H1 (cell line): ENCODE results near the gene RUNX1. TPM values are rescaled to one million over a fixed set of nuclear protein-coding genes. Genes with fewer than 3 reads are reported as not detected.

ENCODE experiments used
- CTCF ChIA-PET: fragments of 300-600 bp; sonication (Branson Sonifier 250); formaldehyde crosslinking; loops from one replicate; lab custom pipeline; 2021; ENCODE audit not compliant: partially characterized antibody; lab: Charles Lee
- POLR2A ChIA-PET: fragments of 300-600 bp; sonication (Branson Sonifier 250); formaldehyde crosslinking; loops from one replicate; lab custom pipeline; 2021; ENCODE audit warnings: inconsistent platforms; ENCODE audit not compliant: partially characterized antibody; lab: Charles Lee
- DNase-seq, 2 experiments: peaks; one replicate each; pipeline versions ENCODE4 v3.0.0 to v3.0.0-alpha.2; 2010 to 2022; ENCODE audit warnings: low spot score in 2 of 2, low read depth in 1 of 2, mixed read lengths in 1 of 2
- FAIRE-seq: peaks from 2 replicates; lab custom pipeline; 2011; peaks lifted over from hg19 to GRCh38; lab: Jason Lieb, UNC
- H2AFZ ChIP-seq: 2 replicates; pipeline ENCODE4 v1.8.1; 2012; ENCODE audit warnings: low read length, inconsistent platforms
- H2AK5ac ChIP-seq: 2 replicates; pipeline ENCODE4 v1.6.1; 2013; ENCODE audit warnings: low read depth, low read length
- H2BK120ac ChIP-seq: replicated peaks from 2 replicates; pipeline ENCODE3; 2013; ENCODE audit warnings: low read depth, low read length, inconsistent platforms
- H2BK12ac ChIP-seq: 2 replicates; pipeline ENCODE4 v1.6.1; 2013; ENCODE audit warnings: low read depth, low read length
- H2BK15ac ChIP-seq: 2 replicates; pipeline ENCODE4 v1.6.1; 2013; ENCODE audit warnings: low read length
- H2BK20ac ChIP-seq: 2 replicates; pipeline ENCODE4 v1.6.1; 2013; ENCODE audit warnings: low read length
- H2BK5ac ChIP-seq: 2 replicates; pipeline ENCODE4 v1.6.1; 2013; ENCODE audit warnings: low read depth, low read length
- H3K14ac ChIP-seq: 2 replicates; pipeline ENCODE4 v1.6.1; 2013; ENCODE audit warnings: inconsistent platforms; ENCODE audit not compliant: insufficient read length
- H3K18ac ChIP-seq: 2 replicates; pipeline ENCODE4 v1.6.1; 2013; ENCODE audit warnings: low read length; ENCODE audit errors: extremely low read depth
- H3K23ac ChIP-seq: 2 replicates; pipeline ENCODE4 v1.6.1; 2013; ENCODE audit warnings: inconsistent platforms; ENCODE audit not compliant: insufficient read length
- H3K23me2 ChIP-seq: 2 replicates; pipeline ENCODE4 v1.6.1; 2013; ENCODE audit warnings: low read depth, low read length
- H3K27ac ChIP-seq: 2 replicates; pipeline ENCODE4 v1.6.1; 2011; ENCODE audit warnings: low read depth, low read length, inconsistent platforms
- H3K27me3 ChIP-seq, 4 experiments: replicated peaks in 1 of 4; 1 replicate in 1 of 4; 2 replicates in 3 of 4; pipeline versions ENCODE4 v1.6.1 to v1.8.1; 2011 to 2013; ENCODE audit warnings: low read length in 3 of 4, mild to moderate bottlenecking in 3 of 4, inconsistent platforms in 2 of 4, mixed read lengths in 2 of 4, moderate library complexity in 1 of 4; ENCODE audit not compliant: control insufficient read depth in 3 of 4, insufficient read depth in 3 of 4; ENCODE audit errors: extremely low read depth in 1 of 4
- H3K36me3 ChIP-seq, 4 experiments: 2 replicates each; pipeline versions ENCODE4 v1.6.1 to v1.8.1; 2011 to 2013; ENCODE audit warnings: mild to moderate bottlenecking in 4 of 4, low read length in 3 of 4, moderate library complexity in 2 of 4, control low read depth in 1 of 4, inconsistent platforms in 1 of 4; ENCODE audit not compliant: insufficient read depth in 4 of 4, control insufficient read depth in 2 of 4
- H3K4ac ChIP-seq: replicated peaks from 2 replicates; pipeline ENCODE3; 2013; ENCODE audit warnings: low read length, low read depth, mixed read lengths, inconsistent platforms; ENCODE audit not compliant: insufficient read length
- H3K4me1 ChIP-seq, 4 experiments: replicated peaks in 1 of 4; 1 replicate in 1 of 4; 2 replicates in 3 of 4; pipeline versions ENCODE4 v1.6.1 to v1.8.1; 2011 to 2013; ENCODE audit warnings: low read length in 3 of 4, inconsistent platforms in 2 of 4, mixed read lengths in 1 of 4; ENCODE audit not compliant: insufficient read depth in 4 of 4, control insufficient read depth in 3 of 4
- H3K4me2 ChIP-seq, 2 experiments: 2 replicates each; pipeline versions ENCODE4 v1.6.1 to v1.8.1; 2011 to 2013; ENCODE audit warnings: low read depth in 2 of 2, low read length in 2 of 2, control low read depth in 1 of 2, inconsistent platforms in 1 of 2, mild to moderate bottlenecking in 1 of 2; ENCODE audit not compliant: insufficient read depth in 1 of 2
- H3K4me3 ChIP-seq, 4 experiments: fragments of 200-600, 300-600 bp in 1 of 4; sonication (generic), shearing (Covaris generic), sonication (Bioruptor Twin) in 1 of 4; 2 replicates each; pipeline versions ENCODE4 v1.5.1 to v1.8.1; 2011 to 2016; ENCODE audit warnings: low read length in 4 of 4, low read depth in 3 of 4, control low read depth in 2 of 4, inconsistent platforms in 2 of 4, mild to moderate bottlenecking in 2 of 4, mixed read lengths in 1 of 4, moderate library complexity in 1 of 4; ENCODE audit not compliant: insufficient read depth in 2 of 4; ENCODE audit errors: extremely low read depth in 1 of 4
- H3K56ac ChIP-seq: replicated peaks from 2 replicates; pipeline ENCODE3; 2013; ENCODE audit warnings: low read depth, mild to moderate bottlenecking, mixed read lengths, low read length, inconsistent platforms; ENCODE audit not compliant: insufficient read length
- H3K79me1 ChIP-seq: 2 replicates; pipeline ENCODE4 v1.6.1; 2013; ENCODE audit warnings: low read depth, low read length, control low read depth
- H3K79me2 ChIP-seq, 2 experiments: 2 replicates each; pipeline versions ENCODE4 v1.6.1 to v1.8.1; 2012 to 2013; ENCODE audit warnings: low read length in 2 of 2, mild to moderate bottlenecking in 2 of 2, inconsistent platforms in 1 of 2; ENCODE audit not compliant: insufficient read depth in 2 of 2, control insufficient read depth in 1 of 2
- H3K9ac ChIP-seq, 4 experiments: replicated peaks in 1 of 4; 1 replicate in 1 of 4; 2 replicates in 3 of 4; pipeline versions ENCODE4 v1.6.1 to v1.8.1; 2011 to 2013; ENCODE audit warnings: low read depth in 3 of 4, low read length in 3 of 4, control low read depth in 2 of 4, mild to moderate bottlenecking in 2 of 4, moderate library complexity in 2 of 4, inconsistent platforms in 1 of 4; ENCODE audit errors: extremely low read depth in 1 of 4
- H3K9me3 ChIP-seq, 2 experiments: 2 replicates each; pipeline versions ENCODE4 v1.6.1 to v1.8.1; 2012 to 2013; ENCODE audit warnings: mild to moderate bottlenecking in 2 of 2, moderate library complexity in 2 of 2, control low read depth in 1 of 2, inconsistent platforms in 1 of 2, low read depth in 1 of 2, low read length in 1 of 2, mixed read lengths in 1 of 2; ENCODE audit not compliant: insufficient read depth in 2 of 2
- H4K20me1 ChIP-seq, 2 experiments: replicated peaks in 1 of 2; 2 replicates each; pipeline versions ENCODE3 to v1.8.1; 2011 to 2013; ENCODE audit warnings: inconsistent platforms in 2 of 2, low read length in 2 of 2, mild to moderate bottlenecking in 1 of 2; ENCODE audit not compliant: insufficient read depth in 2 of 2, control insufficient read depth in 1 of 2
- H4K5ac ChIP-seq: 2 replicates; pipeline ENCODE4 v1.6.1; 2013; ENCODE audit warnings: low read length, low read depth, mixed read lengths, inconsistent platforms; ENCODE audit not compliant: insufficient read length
- H4K8ac ChIP-seq: 2 replicates; pipeline ENCODE4 v1.8.0; 2013; ENCODE audit warnings: mild to moderate bottlenecking, moderate library complexity, low read length, inconsistent platforms; ENCODE audit not compliant: insufficient read depth; ENCODE audit errors: extremely low read depth
- H4K91ac ChIP-seq: replicated peaks from 2 replicates; pipeline ENCODE3; 2013; ENCODE audit warnings: low read length, mixed read lengths, inconsistent platforms; ENCODE audit not compliant: insufficient read length
- ATF3 ChIP-seq: IDR thresholded peaks from 2 replicates; pipeline ENCODE4 v1.6.1; 2011; ENCODE audit warnings: low read depth, mild to moderate bottlenecking, low read length; ENCODE audit not compliant: insufficient read depth
- CBX5 ChIP-seq: fragments of 300-800, 300-1000 bp; sonication (generic); IDR thresholded peaks from 2 replicates; pipeline ENCODE4 v1.7.1; 2016; ENCODE audit warnings: antibody characterized with exemption, low read length, low read depth
- CEBPB ChIP-seq: IDR thresholded peaks from 2 replicates; pipeline ENCODE4 v1.6.1; 2012; ENCODE audit warnings: low read depth, low read length
- CTCF ChIP-seq, 3 experiments: IDR thresholded peaks; 1 replicate in 2 of 3; 2 replicates in 1 of 3; pipeline versions ENCODE4 v1.5.1 to v1.6.1; 2011; ENCODE audit warnings: low read length in 3 of 3, mild to moderate bottlenecking in 3 of 3, inconsistent platforms in 2 of 3, low read depth in 1 of 3, moderate library complexity in 1 of 3; ENCODE audit not compliant: insufficient read depth in 1 of 3; ENCODE audit errors: control extremely low read depth in 1 of 3
- EGR1 ChIP-seq: IDR thresholded peaks from 2 replicates; pipeline ENCODE4 v1.6.1; 2011; ENCODE audit warnings: low read depth, low read length, borderline replicate concordance
- KDM5A ChIP-seq: fragments of 200-600 bp; IDR thresholded peaks from 2 replicates; pipeline ENCODE4 v1.7.1; 2012; ENCODE audit warnings: mild to moderate bottlenecking, low read length, inconsistent platforms, mixed read lengths
- MAFK ChIP-seq: IDR thresholded peaks from 2 replicates; pipeline ENCODE4 v1.6.1; 2012; ENCODE audit warnings: low read depth, mild to moderate bottlenecking, improper control_type of control experiment, low read length
- POLR2A ChIP-seq, 2 experiments: IDR thresholded peaks; 1 replicate in 1 of 2; 2 replicates in 1 of 2; pipeline ENCODE4 v1.6.1; 2011; ENCODE audit warnings: low read depth in 2 of 2, low read length in 2 of 2, mild to moderate bottlenecking in 2 of 2; ENCODE audit errors: control extremely low read depth in 1 of 2
- POLR2AphosphoS5 ChIP-seq: IDR thresholded peaks from 2 replicates; pipeline ENCODE4 v1.6.1; 2011; ENCODE audit warnings: low read depth, low read length
- POU5F1 ChIP-seq: IDR thresholded peaks from 2 replicates; pipeline ENCODE4 v1.6.1; 2011; ENCODE audit warnings: low read depth, mild to moderate bottlenecking, low read length, moderate library complexity
- SP2 ChIP-seq: IDR thresholded peaks from 2 replicates; pipeline ENCODE4 v1.6.1; 2012; ENCODE audit warnings: mild to moderate bottlenecking, low read length, inconsistent platforms
- ZNF274 ChIP-seq: IDR thresholded peaks from 2 replicates; pipeline ENCODE4 v1.7.0; 2012; ENCODE audit warnings: low read length, borderline replicate concordance; ENCODE audit errors: extremely low read depth
- WGBS, 2 experiments: shearing (Covaris generic) in 1 of 2; methylation state at CpG; one replicate each; pipeline versions ENCODE4 v1.1.6 to v1.1.7; 2013 to 2015; ENCODE audit warnings: low lambda C conversion rate in 2 of 2, mixed read lengths in 2 of 2, inconsistent platforms in 1 of 2, low coverage in 1 of 2, missing lambda C conversion rate in 1 of 2; ENCODE audit not compliant: insufficient replicate concordance in 2 of 2, insufficient coverage in 1 of 2, insufficient read length in 1 of 2; ENCODE audit errors: extremely low coverage in 1 of 2, missing lambda C conversion rate in 1 of 2; 5-methylcytosine and 5-hydroxymethylcytosine counted together
- polyA plus RNA-seq, 7 experiments: library from polyadenylated mRNA; depleted of rRNA in 3 of 7; stranded (reverse) in 5 of 7; unstranded in 2 of 7; fragments of >200 nt in 5 of 7; fragments of 200-250 nt in 2 of 7; gene quantifications; 1 replicate in 5 of 7; 2 replicates in 1 of 7; 4 replicates in 1 of 7; pipeline versions ENCODE4 v1.2.1 to v1.2.3, GENCODE V29; 2011 to 2013; ENCODE audit warnings: missing spikeins in 2 of 7, mixed read lengths in 2 of 7
- total RNA-seq: library from RNA; stranded (reverse); fragmentation: NEBNext Ultra II Directional; extraction: Animal tissue kit (Norgen Biotek cat#: 25700); gene quantifications from 2 replicates; pipeline ENCODE4 v1.2.1, GENCODE V29; 2021

RUNX1 gene
- total and polyA plus RNA-seq, 2 of the 8 experiments (the other 6 are each of a cell fraction or from before 2014, with no cell fraction given), result 0.20 to 0.60 TPM

GRCh38 chr21:34809822-34810221 is 239.3 kb downstream of the RUNX1 start:
- no peaks in the 10 kb centered on the region for H3K23me2 ChIP-seq
- no peak overlapping the region for H3K4ac ChIP-seq
- no peak overlapping the region for H2BK12ac ChIP-seq
- no peak overlapping the region for H3K14ac ChIP-seq
- H2AFZ ChIP-seq, result no peak overlapping the region
- POLR2A ChIA-PET, result interaction anchor here (1.3 kb wide), 1 partner anchor 78 kb away, joined by 3 read pairs; no protein-coding TSS in a partner anchor
- 94% methylated on average over 6 of the region's 6 CpGs; no CpG with 5 or more reads in 1 of the 2 experiments for WGBS, 2 experiments
- H4K20me1 ChIP-seq, result no peaks in the 10 kb centered on the region
- H2BK5ac ChIP-seq, result no peak overlapping the region
- TF ChIP-seq CTCF (IDR thresholded peaks at IDR 0.05; ENCODE audit: control extremely low read depth in 1 of 3, insufficient read depth in 1 of 3, low read depth in 1 of 3, low read length in 3 of 3) (no peak), EGR1 (no peak), ATF3 (no peak), POU5F1 (no peak), POLR2AphosphoS5 (no peak), CEBPB (no peak), SP2 (no peak), CBX5 (no peak), KDM5A (no peak), POLR2A (IDR thresholded peaks at IDR 0.05; ENCODE audit: control extremely low read depth in 1 of 2, low read depth in 2 of 2, low read length in 2 of 2) (no peak), ZNF274 (no peak), MAFK (no peak)
- TF ChIP-seq, all 59 proteins: peak for 0
- Histone ChIP-seq H3K4me1 (peaks cover 0 to 3% (median 0%) of the 10 kb centered on the region in 4 experiments; a peak in 1 of 7 replicates), H3K36me3 (no peaks in the 10 kb centered on the region), H2AK5ac (no peak overlapping the region), H3K4me3 (no peak overlapping the region), H3K27ac (no peak overlapping the region), H3K23ac (no peak overlapping the region), H2BK120ac (no peak overlapping the region), H4K5ac (no peak overlapping the region), H3K27me3 (no peaks in the 10 kb centered on the region; a peak in 1 of 7 replicates), H3K79me1 (no peaks in the 10 kb centered on the region), H3K79me2 (no peaks in the 10 kb centered on the region), H3K56ac (no peak overlapping the region), H3K18ac (no peak overlapping the region), H3K4me2 (no peak overlapping the region), H2BK15ac (no peak overlapping the region), H4K8ac (no peak overlapping the region), H3K9ac (no peak overlapping the region), H2BK20ac (no peak overlapping the region), H3K9me3 (no peaks in the 10 kb centered on the region), H4K91ac (no peak overlapping the region)
- CTCF ChIA-PET, result interaction anchor here (1.0 to 6.8 kb wide), 4 partner anchors 7 to 87 kb away, joined by 3 to 36 read pairs (median 6); no protein-coding TSS in a partner anchor
- DNase-seq (no peak), FAIRE-seq (no peak)
